Neural progenitor cell (in vitro differentiated cells): ENCODE data around the gene MEGF6.

ENCODE experiments used
- CTCF ChIP-seq: fragments of 200-600 bp; sonication (generic); IDR thresholded peaks from 2 replicates; pipeline ENCODE4 v1.5.1; 2017; ENCODE audit warnings: antibody characterized with exemption, mild to moderate bottlenecking
- EZH2 ChIP-seq: fragments of 200-600 bp; sonication (generic); IDR thresholded peaks from 2 replicates; pipeline ENCODE4 v1.6.1; 2017; ENCODE audit warnings: antibody characterized with exemption, mild to moderate bottlenecking, moderate library complexity
- EZH2phosphoT487 ChIP-seq: fragments of 200-600 bp; sonication (generic); IDR thresholded peaks from 2 replicates; pipeline ENCODE4 v1.6.1; 2017; ENCODE audit warnings: antibody characterized with exemption

- no peak for TF ChIP-seq CTCF
- no peak for TF ChIP-seq EZH2phosphoT487
- TF ChIP-seq EZH2: no peak
Measured at GRCh38 chr1:3531928-3532327, 79.4 kb downstream of the MEGF6 start.
